ENCODE results near the gene BCLAF1.
"Not testable (repeated sequence)": the region's sequence is repeated elsewhere in the genome, so short reads cannot be mapped to it uniquely, and the experiment has no call there.

BCLAF1 gene

GRCh38 chr6:136309729-136310311 lies 20.2 kb upstream of the BCLAF1 start:
- no peak for DNase-seq (ENCODE audit: low read depth)

- DNase-seq (ENCODE audit: low read depth), result no peak
Observed at GRCh38 chr6:136309171-136309570, 19.5 kb upstream of the BCLAF1 start.

GRCh38 chr6:136308469-136308868 lies 18.8 kb upstream of the BCLAF1 start:
- not testable (repeated sequence) for DNase-seq (ENCODE audit: low read depth)

- no peak for DNase-seq (ENCODE audit: low read depth)
Observed at GRCh38 chr6:136307351-136307750, 17.7 kb upstream of the BCLAF1 start.

GRCh38 chr6:136306466-136306865 lies 16.8 kb upstream of the BCLAF1 start:
- DNase-seq (ENCODE audit: low read depth), result no peak

GRCh38 chr6:136304410-136304809 lies 14.8 kb upstream of the BCLAF1 start:
- no peak for DNase-seq (ENCODE audit: low read depth)

GRCh38 chr6:136303516-136303915 lies 13.9 kb upstream of the BCLAF1 start:
- DNase-seq (ENCODE audit: low read depth), result no peak

- DNase-seq (ENCODE audit: low read depth), result no peak
Observed at GRCh38 chr6:136294621-136295020, 5.0 kb upstream of the BCLAF1 start.

GRCh38 chr6:136290410-136291010 lies 864 bp upstream of the BCLAF1 start:
- peak; percentile 68 for DNase-seq (ENCODE audit: low read depth)

- peak; percentile 88 for DNase-seq (ENCODE audit: low read depth)
Observed at GRCh38 chr6:136289327-136289578, 393 bp downstream of the BCLAF1 start.

GRCh38 chr6:136288566-136289326 lies 900 bp downstream of the BCLAF1 start:
- DNase-seq (ENCODE audit: low read depth), result peak; percentile 81

GRCh38 chr6:136284909-136285308 lies 4.7 kb downstream of the BCLAF1 start:
- DNase-seq (ENCODE audit: low read depth), result no peak

GRCh38 chr6:136282906-136283305 lies 6.7 kb downstream of the BCLAF1 start:
- no peak for DNase-seq (ENCODE audit: low read depth)

- DNase-seq (ENCODE audit: low read depth), result no peak
Observed at GRCh38 chr6:136280032-136280609, 9.5 kb downstream of the BCLAF1 start.

- DNase-seq (ENCODE audit: low read depth), result no peak
Observed at GRCh38 chr6:136274062-136274461, 15.6 kb downstream of the BCLAF1 start.

GRCh38 chr6:136265101-136265500 lies 24.5 kb downstream of the BCLAF1 start:
- no peak for DNase-seq (ENCODE audit: low read depth)

GRCh38 chr6:136262940-136263339 lies 26.7 kb downstream of the BCLAF1 start:
- no peak for DNase-seq (ENCODE audit: low read depth)

- no peak for DNase-seq (ENCODE audit: low read depth)
Observed at GRCh38 chr6:136254851-136255466, 34.7 kb downstream of the BCLAF1 start.

- no peak for DNase-seq (ENCODE audit: low read depth)
Observed at GRCh38 chr6:136253734-136254133, 35.9 kb downstream of the BCLAF1 start.

- no peak for DNase-seq (ENCODE audit: low read depth)
Observed at GRCh38 chr6:136252441-136252840, 37.2 kb downstream of the BCLAF1 start.

- no peak for DNase-seq (ENCODE audit: low read depth)
Observed at GRCh38 chr6:136251394-136251793, 38.3 kb downstream of the BCLAF1 start.

- DNase-seq (ENCODE audit: low read depth), result no peak
Observed at GRCh38 chr6:136250686-136251008, 39.0 kb downstream of the BCLAF1 start.
